HEK293 (cell line): Measurements from ENCODE around the gene CACTIN.

ENCODE experiments used
- ATF2 ChIP-seq: fragments of 450-650 bp; formaldehyde crosslinking; IDR thresholded peaks from 2 replicates; pipeline ENCODE4 v1.5.1; 2016; ENCODE audit warnings: missing biosample characterization, missing genetic modification characterization, low read depth
- GLI2 ChIP-seq: fragments of 450-650 bp; formaldehyde crosslinking; IDR thresholded peaks from 2 replicates; pipeline ENCODE4; 2017; ENCODE audit warnings: missing biosample characterization, missing genetic modification characterization, low read depth, borderline replicate concordance
- GLIS1 ChIP-seq: fragments of 450-650 bp; formaldehyde crosslinking; IDR thresholded peaks from 2 replicates; pipeline ENCODE4 v1.5.1; 2016; ENCODE audit warnings: missing biosample characterization, missing genetic modification characterization
- INSM2 ChIP-seq: fragments of 450-650 bp; formaldehyde crosslinking; IDR thresholded peaks from 2 replicates; pipeline ENCODE4 v1.5.1; 2016; ENCODE audit warnings: missing biosample characterization, missing genetic modification characterization
- KLF9 ChIP-seq: fragments of 450-650 bp; formaldehyde crosslinking; IDR thresholded peaks from 2 replicates; pipeline ENCODE4 v1.5.1; 2016; ENCODE audit warnings: missing biosample characterization, missing genetic modification characterization, low read depth
- PRDM2 ChIP-seq: fragments of 450-650 bp; formaldehyde crosslinking; IDR thresholded peaks from 2 replicates; pipeline ENCODE4 v1.5.1; 2016; ENCODE audit warnings: missing biosample characterization, missing genetic modification characterization, borderline replicate concordance
- SP3 ChIP-seq: fragments of 450-650 bp; formaldehyde crosslinking; IDR thresholded peaks from 2 replicates; pipeline ENCODE4 v1.5.1; 2016; ENCODE audit warnings: missing biosample characterization, missing genetic modification characterization
- ZEB2 ChIP-seq: fragments of 450-650 bp; formaldehyde crosslinking; IDR thresholded peaks from 2 replicates; pipeline ENCODE4 v1.5.1; 2016; ENCODE audit warnings: missing biosample characterization, missing genetic modification characterization
- ZNF132 ChIP-seq: fragments of 450-650 bp; formaldehyde crosslinking; IDR thresholded peaks from 2 replicates; pipeline ENCODE4 v1.5.1; 2017; ENCODE audit warnings: missing biosample characterization, missing genetic modification characterization, borderline replicate concordance
- ZNF138 ChIP-seq: fragments of 450-650 bp; formaldehyde crosslinking; IDR thresholded peaks from 2 replicates; pipeline ENCODE4 v1.5.1; 2016; ENCODE audit warnings: missing biosample characterization, missing genetic modification characterization, borderline replicate concordance
- ZNF155 ChIP-seq: fragments of 450-650 bp; formaldehyde crosslinking; IDR thresholded peaks from 2 replicates; pipeline ENCODE4 v1.5.1; 2016; ENCODE audit warnings: missing biosample characterization, missing genetic modification characterization
- ZNF26 ChIP-seq: fragments of 450-650 bp; formaldehyde crosslinking; IDR thresholded peaks from 2 replicates; pipeline ENCODE4 v1.5.1; 2016; ENCODE audit warnings: missing biosample characterization, missing genetic modification characterization
- ZNF280C ChIP-seq: fragments of 450-650 bp; formaldehyde crosslinking; IDR thresholded peaks from 2 replicates; pipeline ENCODE4 v1.5.1; 2016; ENCODE audit warnings: missing biosample characterization, missing genetic modification characterization
- ZNF302 ChIP-seq: fragments of 450-650 bp; formaldehyde crosslinking; IDR thresholded peaks from 2 replicates; pipeline ENCODE4 v1.5.1; 2016; ENCODE audit warnings: missing biosample characterization, missing genetic modification characterization, low read depth
- ZNF416 ChIP-seq: fragments of 450-650 bp; formaldehyde crosslinking; IDR thresholded peaks from 2 replicates; pipeline ENCODE4 v1.5.1; 2016; ENCODE audit warnings: missing biosample characterization, missing genetic modification characterization
- ZNF529 ChIP-seq: fragments of 450-650 bp; formaldehyde crosslinking; IDR thresholded peaks from 2 replicates; pipeline ENCODE4 v1.5.1; 2017; ENCODE audit warnings: missing genetic modification characterization, missing biosample characterization; ENCODE audit not compliant: insufficient replicate concordance
- ZNF558 ChIP-seq: fragments of 450-650 bp; formaldehyde crosslinking; IDR thresholded peaks from 2 replicates; pipeline ENCODE4 v1.5.1; 2016; ENCODE audit warnings: missing biosample characterization, missing genetic modification characterization
- ZNF623 ChIP-seq: fragments of 450-650 bp; formaldehyde crosslinking; IDR thresholded peaks from 2 replicates; pipeline ENCODE4 v1.5.1; 2016; ENCODE audit warnings: missing biosample characterization, missing genetic modification characterization
- ZNF629 ChIP-seq: fragments of 450-650 bp; formaldehyde crosslinking; IDR thresholded peaks from 2 replicates; pipeline ENCODE4 v1.5.1; 2017; ENCODE audit warnings: missing biosample characterization, missing genetic modification characterization
- ZNF704 ChIP-seq: fragments of 450-650 bp; formaldehyde crosslinking; IDR thresholded peaks from 2 replicates; pipeline ENCODE4 v1.5.1; 2016; ENCODE audit warnings: missing biosample characterization, missing genetic modification characterization
- ZNF777 ChIP-seq: fragments of 450-650 bp; formaldehyde crosslinking; IDR thresholded peaks from 2 replicates; pipeline ENCODE4 v1.5.1; 2017; ENCODE audit warnings: missing biosample characterization, missing genetic modification characterization, borderline replicate concordance
- ZNF843 ChIP-seq: fragments of 450-650 bp; formaldehyde crosslinking; IDR thresholded peaks from 2 replicates; pipeline ENCODE4 v1.5.1; 2016; ENCODE audit warnings: missing biosample characterization, missing genetic modification characterization
- ZSCAN23 ChIP-seq: fragments of 450-650 bp; formaldehyde crosslinking; IDR thresholded peaks from 2 replicates; pipeline ENCODE4 v1.5.1; 2016; ENCODE audit warnings: missing biosample characterization, missing genetic modification characterization

Gene CACTIN

GRCh38 chr19:3626473-3627350 is at the start of gene CACTIN (continued):
- TF ChIP-seq ZNF26 (tag by site-specific recombination) (no peak), ZNF843 (tag by site-specific recombination) (peak; percentile 51), ZNF280C (tag by site-specific recombination) (no peak), ZNF416 (no peak), GLI2 (tag by site-specific recombination) (no peak), ZNF138 (no peak), GLIS1 (tag by site-specific recombination) (peak; percentile 86), ZSCAN23 (tag by site-specific recombination) (no peak), SP3 (tag by site-specific recombination) (peak; percentile 99), ZNF302 (tag by site-specific recombination) (no peak), ZNF629 (tag by site-specific recombination) (peak; percentile 77), ZNF704 (tag by site-specific recombination) (no peak; the same call in 1 of the 2 replicates), ZNF132 (tag by site-specific recombination) (no peak), KLF9 (tag by site-specific recombination) (peak; percentile 94), ATF2 (tag by site-specific recombination) (no peak), PRDM2 (tag by site-specific recombination) (no peak), INSM2 (tag by site-specific recombination) (peak; percentile 53; the same call in 1 of the 2 replicates), ZNF623 (no peak), ZNF777 (tag by site-specific recombination) (no peak), ZNF558 (tag by site-specific recombination) (no peak), ZEB2 (tag by site-specific recombination) (peak; percentile 60), ZNF155 (tag by site-specific recombination) (no peak), ZNF529 (tag by site-specific recombination) (no peak)
